CD4-positive, alpha-beta T cell treated with Interleukin-21 for 1 hour (primary cell): ENCODE results near the gene CDCA3.
"Not testable (repeated sequence)": the region's sequence is repeated elsewhere in the genome, so short reads cannot be mapped to it uniquely, and the experiment has no call there.

Experiments used
- DNase-seq: peaks from one replicate; pipeline ENCODE4 v3.0.0-alpha.2; 2020

The CDCA3 gene

DNA sequence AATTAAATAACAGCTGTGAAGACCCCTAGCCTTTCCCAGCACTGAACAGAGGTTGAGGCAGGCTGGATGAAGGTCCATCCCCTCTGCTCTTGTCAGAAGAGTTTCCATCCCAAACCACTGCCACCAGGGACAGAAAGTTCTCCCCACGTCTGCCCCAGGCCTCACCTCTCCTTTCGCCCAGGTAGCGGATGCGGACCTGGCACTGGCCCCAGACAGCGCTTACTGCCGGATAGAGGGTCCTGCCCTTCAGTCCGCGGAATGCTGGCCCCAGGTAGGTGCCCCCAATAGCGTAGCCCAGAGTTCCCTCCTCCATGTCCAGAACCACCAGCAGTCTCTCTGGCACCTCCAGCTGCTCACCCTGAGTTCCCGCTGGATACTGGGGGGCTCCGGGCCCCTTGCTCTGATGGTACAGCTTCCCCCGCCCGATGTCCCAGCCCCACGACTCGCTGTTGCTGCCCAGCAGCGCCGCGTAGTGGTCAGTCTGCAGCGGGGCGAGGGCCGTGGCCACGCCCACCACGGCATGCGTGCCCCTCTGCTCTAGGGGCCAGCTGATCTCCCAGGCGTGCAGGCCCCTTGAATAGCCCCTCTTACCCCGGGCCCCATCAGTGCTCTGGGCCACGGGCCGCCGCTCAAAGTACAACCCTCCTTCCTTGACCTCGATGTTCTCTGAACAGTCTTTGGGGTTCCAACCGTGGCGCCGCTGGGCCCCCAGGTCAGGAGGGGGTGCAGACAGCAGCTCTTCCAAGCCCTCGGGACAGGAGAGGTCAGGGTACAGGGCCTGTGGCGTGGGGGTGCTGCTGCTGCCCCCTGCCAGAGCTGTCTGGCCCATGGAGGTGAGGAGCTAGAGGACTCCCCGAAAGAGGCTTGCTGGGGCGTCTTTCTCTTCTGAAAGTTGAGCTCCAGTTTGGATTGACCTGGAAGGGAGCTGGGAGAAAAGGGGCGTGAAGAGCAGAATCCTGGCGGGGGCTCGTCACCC, 21.3 kb upstream of the CDCA3 start:
- peak; percentile 88 for DNase-seq

DNA sequence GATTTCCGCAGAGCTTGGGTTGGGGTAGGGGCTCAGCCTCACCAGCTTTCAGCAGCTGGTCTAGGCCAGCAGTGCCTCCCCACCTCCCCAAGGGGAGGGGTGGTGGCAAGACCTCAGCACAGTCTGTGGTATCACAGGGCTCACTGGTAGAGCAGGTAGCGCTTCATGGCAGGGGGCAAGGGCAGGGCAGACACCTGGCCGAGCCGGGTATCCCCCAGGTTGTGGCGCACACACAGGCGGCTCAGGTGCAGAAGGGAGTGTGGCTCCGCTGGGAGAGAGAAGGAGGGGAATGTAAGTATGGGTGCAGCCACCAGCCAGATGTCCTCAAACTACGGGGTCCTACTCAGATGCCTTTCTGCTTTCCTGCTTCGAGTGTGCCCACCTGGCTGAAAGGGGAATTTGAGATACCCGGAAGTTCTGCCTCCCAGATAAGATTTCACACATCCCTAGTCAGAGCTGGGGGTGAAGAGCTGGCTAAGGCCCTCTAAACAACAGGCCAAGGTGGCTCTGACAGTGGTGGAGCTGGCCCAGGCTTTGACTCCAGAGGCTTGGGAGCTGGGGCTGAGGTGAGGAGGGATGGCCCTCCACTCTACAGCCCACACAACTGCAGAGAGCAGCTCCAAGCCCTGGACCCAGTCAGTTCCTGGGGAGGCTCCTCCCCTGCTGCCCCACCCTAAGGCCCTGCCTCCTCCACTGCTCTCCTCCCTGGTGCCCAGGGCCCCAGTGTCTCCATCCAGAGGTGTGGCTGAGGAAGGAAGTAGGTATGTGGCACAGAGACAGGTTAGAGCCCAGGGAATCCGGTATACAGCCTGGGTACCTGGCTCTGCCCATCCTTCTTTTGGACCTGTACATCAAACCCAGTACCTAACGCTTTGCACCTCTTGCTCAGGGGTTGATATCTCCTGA, 20.2 kb upstream of the CDCA3 start:
- DNase-seq, result peak; percentile 46

DNA sequence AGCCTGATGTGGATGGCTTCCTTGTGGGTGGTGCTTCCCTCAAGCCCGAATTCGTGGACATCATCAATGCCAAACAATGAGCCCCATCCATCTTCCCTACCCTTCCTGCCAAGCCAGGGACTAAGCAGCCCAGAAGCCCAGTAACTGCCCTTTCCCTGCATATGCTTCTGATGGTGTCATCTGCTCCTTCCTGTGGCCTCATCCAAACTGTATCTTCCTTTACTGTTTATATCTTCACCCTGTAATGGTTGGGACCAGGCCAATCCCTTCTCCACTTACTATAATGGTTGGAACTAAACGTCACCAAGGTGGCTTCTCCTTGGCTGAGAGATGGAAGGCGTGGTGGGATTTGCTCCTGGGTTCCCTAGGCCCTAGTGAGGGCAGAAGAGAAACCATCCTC, 19.2 kb upstream of the CDCA3 start:
- DNase-seq, result not testable (repeated sequence)

DNA sequence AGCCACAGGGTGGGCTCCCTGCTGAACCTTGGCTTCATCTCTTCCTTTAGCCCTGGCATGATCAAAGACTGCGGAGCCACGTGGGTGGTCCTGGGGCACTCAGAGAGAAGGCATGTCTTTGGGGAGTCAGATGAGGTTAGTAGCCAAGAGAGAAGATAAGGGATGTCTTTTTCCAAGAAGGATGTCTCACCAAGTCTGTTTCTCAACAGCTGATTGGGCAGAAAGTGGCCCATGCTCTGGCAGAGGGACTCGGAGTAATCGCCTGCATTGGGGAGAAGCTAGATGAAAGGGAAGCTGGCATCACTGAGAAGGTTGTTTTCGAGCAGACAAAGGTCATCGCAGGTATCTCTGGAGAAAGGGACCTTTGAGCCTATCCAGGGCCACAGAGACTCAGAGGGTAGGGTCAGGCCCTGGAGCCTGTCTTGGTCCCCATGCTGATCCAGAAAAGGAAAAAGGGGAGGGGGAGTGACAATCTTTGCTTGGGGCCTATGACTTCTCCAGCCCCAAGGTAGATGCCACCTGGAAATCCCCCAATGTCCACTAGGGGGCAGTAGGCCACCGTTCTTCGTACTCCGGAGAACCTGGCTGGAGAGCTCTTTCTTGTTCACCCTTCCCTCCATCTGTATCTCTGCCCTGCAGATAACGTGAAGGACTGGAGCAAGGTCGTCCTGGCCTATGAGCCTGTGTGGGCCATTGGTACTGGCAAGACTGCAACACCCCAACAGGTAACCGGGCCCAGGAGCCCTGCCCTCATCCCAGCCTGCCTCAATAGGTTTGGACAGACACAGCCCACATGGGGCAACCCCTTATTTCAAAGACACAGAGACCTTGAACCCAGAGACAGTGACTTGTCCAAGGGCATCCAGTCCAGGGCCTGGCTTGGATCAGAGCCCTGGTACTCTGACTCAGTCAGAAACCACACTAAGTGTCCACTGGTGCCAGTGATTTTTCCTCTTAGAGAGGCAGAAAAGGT, 18.2 kb upstream of the CDCA3 start:
- peak; percentile 89 for DNase-seq

DNA sequence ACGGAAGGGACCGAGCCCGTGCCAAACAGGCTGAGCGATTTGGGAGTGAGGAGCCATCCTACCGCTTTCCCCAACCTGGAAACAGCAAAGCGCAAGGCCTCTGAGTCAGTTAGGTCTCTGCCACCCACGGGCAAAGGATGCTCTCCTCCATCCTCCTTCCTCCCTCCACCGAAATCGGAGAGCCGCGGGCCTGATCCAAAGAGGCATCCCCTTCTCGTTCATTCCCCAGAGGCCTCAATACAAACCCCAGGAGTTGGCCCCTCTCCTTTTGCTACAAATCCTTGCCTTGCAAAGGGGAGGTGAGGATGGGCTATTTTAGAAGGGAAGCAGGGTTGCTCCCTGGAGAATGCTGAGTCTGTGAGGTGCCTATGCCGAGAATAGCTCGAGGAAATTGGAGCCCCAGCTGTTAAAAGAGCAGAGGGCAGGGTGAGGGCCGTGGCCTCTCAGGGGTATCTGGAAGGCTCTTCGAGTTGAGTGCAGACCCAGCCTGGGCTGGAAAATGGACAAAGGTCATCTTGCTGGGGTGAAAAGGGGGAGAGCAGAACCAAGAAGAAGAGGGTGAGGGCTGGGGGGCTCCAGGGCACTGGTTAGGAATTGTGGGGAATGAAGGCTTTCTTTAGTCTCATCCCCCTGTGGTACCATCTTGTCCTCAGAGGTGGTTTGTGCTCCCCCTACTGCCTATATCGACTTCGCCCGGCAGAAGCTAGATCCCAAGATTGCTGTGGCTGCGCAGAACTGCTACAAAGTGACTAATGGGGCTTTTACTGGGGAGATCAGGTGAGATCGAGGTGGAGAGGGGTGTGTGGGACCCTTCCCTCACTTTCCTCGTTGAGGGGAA, 17.3 kb upstream of the CDCA3 start:
- peak; percentile 9 for DNase-seq

DNA sequence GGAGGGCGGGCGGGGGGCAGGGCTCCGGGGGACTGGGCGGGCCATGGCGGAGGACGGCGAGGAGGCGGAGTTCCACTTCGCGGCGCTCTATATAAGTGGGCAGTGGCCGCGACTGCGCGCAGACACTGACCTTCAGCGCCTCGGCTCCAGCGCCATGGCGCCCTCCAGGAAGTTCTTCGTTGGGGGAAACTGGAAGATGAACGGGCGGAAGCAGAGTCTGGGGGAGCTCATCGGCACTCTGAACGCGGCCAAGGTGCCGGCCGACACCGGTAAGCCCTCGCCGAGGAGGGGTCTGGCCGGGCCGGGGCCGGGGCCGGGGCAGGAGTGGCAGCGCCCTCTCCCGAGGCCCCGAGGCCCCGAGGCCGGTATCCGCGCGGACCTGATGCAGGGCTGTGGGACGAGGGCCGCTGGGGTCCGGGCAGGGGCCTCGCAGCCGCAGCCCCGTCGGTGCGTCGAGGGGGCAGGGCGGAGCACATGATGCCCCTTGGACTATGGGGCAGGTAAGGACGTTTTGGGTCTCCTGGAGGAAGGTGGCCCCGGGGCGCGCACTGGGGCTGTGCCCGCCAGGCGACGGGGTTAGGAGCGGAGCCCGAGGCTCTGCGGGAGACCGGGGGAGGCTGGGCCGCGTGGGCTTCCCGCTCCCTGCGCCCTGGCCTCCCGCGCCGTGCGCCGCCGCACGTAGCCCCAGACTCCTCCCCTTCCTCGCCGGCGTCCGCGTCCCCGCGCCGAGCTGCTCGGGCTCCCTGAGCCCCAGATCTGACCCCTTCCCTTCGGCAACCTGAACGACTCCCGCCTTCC, 16.5 kb upstream of the CDCA3 start, which contains the start of gene TPI1:
Gene TPI1, plus strand, starts transcription at position 119 of the 798 bp plus-strand sequence. Its CDS starts 36 bp downstream, at position 155.
- DNase-seq, result peak; percentile 87

DNA sequence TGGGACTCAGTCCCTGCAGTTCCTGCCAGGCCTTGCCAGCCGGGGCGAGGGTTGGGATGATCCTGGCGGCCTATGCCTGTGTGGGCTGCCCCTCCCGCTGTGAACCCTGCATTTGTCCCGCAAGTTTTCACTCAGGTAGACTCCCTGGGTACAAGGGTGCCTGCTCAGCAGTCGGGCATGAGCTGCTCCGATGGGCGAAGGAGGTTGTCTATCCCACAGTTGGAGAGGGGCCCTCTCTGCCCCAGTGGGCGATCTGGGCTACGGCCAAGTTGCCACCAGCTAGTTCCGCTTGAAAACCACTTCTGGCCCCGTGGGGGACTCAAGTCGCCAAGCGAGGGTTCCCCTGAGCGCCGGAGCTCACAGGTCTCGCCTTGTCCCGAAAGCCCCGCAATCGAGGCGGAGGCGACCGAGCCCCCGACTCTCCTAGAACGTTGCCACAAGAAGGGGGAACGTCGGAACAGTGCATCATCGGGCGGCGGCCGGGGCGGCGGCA, 15.9 kb upstream of the CDCA3 start:
- no peak for DNase-seq

DNA sequence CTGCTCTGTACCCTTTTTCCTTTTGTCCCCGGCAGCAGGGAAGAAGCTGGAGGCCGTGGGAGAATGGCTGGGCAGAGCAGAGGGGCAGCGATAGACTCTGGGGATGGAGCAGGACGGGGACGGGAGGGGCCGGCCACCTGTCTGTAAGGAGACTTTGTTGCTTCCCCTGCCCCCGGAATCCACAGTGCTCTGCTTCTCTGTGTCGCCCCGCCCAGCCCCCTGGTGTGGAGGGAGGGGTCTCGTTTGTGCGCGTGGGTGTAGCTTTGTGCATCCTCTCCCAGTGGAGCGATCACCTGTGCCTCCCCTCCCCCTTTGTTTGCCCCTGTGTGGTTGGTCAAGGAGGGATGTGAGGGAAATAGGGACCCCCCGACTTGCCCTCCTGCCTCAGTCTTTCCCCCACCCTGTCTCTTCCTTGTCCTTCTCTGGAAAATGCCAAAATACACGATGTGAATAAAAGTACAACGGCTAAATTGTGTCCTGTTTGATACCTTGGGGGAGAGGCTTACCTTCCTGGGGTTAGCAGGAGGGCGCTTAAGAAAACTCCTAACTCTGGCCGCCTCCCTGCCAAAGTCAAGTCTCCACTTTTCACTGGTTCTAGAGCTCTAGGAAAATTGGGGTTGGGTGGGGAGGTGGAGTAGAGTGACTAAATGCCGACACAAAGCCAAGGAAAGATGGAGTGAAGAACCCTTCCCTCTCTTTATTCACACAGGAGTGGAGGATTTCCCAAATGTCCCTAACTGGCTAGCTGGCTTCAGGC, 15.3 kb upstream of the CDCA3 start:
- DNase-seq, result no peak

DNA sequence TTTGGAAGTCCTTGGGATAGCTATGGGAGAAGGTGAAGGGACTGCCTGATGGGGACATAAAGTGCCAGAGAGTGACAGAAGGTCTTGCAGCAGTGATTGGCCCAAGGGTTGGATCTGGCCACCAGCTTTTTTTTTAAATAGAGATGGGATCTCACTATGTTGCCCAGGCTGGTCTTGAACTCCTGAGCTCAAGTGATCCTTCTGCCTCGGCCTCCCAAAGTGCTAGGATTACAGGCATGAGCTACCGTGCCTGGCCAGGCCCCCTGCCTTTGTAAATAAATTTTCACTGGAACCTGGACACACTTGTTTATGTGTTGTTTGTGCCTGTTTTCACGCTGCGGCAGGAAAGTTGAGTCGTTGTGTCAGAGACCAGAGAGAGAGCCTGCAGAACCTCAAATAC, 14.2 kb upstream of the CDCA3 start:
- not testable (repeated sequence) for DNase-seq

DNA sequence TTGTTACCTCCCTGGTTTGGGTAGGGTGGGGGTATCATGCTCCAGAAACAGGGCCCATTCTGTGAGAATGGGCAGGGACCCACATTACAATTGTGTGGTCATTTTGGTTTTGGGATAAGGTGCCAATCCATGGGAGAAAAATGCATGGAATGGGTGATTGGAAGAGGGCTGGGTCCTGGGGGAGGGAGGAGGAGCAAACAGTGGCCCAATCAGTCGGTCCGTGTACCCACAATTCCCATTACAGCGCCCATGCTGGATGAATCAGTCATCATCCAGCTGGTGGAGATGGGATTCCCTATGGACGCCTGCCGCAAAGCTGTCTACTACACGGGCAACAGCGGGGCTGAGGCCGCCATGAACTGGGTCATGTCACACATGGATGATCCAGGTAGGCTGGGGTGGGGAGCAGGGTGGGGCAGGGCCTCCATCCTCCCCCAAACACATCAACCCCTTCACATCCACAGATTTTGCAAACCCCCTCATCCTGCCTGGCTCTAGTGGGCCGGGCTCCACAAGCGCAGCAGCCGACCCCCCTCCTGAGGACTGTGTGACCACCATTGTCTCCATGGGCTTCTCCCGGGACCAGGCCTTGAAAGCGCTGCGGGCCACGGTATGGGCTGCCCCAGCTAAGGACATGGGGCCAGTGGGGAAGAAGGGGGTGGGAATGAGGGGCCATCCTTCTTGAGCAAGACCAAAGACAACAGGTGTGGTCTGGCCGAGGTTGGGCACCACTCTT, 12.7 kb upstream of the CDCA3 start:
- DNase-seq, result no peak

DNA sequence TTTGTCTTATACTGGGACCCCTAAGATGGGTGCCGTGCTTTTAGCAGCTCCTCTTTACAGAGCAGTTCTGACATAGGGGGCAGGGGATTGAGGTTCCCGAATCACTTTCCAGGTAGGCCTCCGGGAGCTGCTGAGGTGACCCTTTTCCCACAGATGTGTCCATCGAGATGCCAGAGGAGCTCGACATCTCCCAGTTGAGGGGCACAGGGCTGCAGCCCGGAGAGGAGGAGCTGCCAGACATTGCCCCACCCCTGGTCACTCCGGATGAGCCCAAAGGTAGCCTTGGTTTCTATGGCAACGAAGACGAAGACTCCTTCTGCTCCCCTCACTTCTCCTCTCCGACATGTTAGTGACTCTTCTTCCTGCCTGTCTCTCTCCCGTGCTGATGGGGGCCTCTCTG, 11.9 kb upstream of the CDCA3 start:
- no peak for DNase-seq

DNA sequence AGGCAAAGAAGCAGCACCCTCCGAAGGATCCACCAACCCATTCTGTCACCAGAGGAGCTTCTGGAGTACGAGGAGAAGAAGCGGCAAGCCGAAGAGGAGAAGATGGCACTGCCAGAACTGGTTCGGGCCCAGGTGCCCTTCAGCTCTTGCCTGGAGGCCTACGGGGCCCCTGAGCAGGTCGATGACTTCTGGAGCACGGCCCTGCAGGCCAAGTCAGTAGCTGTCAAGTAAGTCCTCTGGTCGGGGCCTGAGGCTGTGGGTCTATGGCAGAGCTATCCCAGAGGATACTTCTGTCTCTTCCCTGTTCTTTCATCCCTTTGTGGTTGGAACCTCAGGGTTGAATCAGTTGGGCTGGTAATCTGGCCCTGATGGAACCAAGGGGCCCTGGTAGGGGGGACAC, 10.3 kb upstream of the CDCA3 start:
- DNase-seq, result no peak

DNA sequence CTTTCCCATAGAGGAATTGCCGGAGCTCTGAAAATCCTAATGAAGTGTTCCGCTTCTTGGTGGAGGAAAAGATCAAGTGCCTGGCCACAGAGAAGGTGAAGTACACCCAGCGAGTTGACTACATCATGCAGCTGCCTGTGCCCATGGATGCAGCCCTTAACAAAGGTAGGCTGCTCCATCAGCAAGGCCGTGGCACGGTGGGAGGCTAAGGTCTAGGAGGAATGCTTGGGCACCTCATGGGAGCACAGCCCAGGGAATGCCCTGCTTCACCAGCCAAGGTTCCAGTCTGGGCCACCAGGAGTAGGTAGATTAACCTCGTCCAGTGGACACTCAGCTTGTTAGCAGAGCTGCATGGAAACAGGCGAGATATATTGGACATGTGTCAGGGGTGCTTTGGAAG, 9.9 kb upstream of the CDCA3 start:
- DNase-seq, result no peak

DNA sequence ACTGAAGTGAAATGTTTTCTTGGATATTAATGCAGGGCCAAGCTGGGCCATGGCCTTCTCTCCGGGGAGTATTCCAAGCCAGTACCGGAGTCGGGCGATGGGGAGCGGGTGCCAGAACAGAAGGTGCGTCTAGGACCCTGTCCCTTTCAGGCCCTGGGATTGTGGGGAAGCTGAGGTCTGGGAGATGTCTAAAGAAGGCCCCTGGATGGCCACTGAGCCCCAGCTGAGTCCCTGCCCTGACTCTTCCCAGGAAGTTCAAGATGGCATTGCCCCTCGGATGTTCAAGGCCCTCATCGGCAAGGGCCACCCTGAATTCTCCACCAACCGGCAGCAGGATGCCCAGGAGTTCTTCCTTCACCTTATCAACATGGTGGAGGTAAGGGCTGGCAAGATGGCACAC, 9.0 kb upstream of the CDCA3 start:
- no peak for DNase-seq

DNA sequence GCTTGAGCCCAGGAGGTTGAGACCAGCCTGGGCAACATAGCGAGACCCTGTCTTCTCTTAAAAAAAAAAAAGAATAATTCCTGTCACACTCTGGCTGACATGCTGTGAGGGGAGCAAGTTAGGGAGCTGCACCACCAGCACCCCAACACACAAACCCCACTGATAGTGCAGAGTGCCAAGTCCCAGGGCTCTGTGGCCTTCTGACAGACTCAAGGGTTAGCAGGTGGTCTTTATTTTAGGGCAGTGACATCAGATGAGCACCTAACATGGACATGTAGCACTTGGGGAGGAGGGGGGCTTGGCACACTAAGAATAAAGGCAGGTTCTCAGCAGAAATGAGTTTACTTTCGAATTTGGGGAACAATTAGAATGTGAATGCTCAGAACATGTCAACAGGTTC, 7.7 kb upstream of the CDCA3 start:
- no peak for DNase-seq

DNA sequence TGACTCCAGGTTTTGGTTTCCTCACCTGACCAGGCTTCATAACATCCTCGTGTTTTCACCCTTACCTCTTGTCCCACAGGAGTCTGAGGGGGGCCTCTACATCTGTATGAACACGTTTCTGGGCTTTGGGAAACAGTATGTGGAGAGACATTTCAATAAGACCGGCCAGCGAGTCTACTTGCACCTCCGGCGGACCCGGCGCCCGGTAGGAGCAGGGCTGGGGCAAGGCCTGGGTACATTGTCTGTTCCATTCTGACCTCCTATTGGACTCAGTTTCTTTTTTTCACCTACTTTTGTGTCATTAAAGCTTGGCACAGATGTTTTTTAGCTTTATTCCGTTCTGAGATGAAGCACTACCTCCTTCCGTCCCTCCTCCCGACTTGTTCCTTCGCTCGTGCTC, 4.2 kb upstream of the CDCA3 start:
- no peak for DNase-seq

DNA sequence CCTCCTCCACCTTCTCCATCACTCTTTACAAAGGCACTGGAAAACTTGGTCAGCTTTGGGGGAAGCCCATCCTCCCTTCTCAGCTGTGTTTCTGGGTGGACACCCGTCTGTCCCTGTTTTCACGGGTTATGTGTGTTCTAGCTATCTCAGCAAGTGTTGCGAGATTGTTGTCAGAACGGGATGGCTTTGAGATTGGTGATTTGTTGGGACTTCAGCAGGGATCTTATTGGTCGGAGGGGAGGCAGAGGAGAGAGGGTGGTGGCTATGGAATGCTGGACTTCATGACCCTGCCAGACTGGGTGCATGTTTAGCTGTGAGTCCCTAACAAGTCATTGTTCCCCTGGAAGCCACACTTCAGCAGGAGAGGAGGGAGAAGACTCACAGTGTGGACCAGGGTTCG, 3.0 kb upstream of the CDCA3 start:
- no peak for DNase-seq

DNA sequence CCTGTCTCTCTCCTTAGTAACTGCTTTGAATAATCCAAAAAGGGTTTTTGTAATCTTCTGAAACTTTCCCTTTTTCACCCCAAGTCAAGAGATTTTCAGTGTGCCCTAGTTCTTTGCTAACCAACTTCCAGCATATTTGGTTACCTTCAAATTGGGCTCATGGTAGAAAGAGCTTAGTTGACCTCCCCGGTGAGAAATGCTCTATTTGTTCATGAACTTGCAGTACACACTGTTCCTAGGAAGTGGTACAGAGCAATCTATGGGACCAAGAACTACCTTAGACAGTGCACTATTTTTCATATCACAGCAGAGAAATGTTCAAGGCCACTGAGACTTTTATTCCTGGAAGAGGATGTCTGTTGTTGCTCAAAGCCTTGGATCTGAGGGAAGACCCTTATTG, 2.5 kb upstream of the CDCA3 start:
- no peak for DNase-seq
